ENCODE measurements around the gene KIF16B. TPM values are rescaled to one million over a fixed set of nuclear protein-coding genes. Genes with fewer than 3 reads are reported as not detected.

Gene KIF16B
- total RNA-seq, 1 donor from 2014 or later: 14.2 TPM

- TF ChIP-seq CTCF (conservative IDR thresholded peaks at IDR 0.05; ENCODE audit: low read depth, low read length): no peak
- DNase-seq (ENCODE audit: low read depth): no peak
- no peak overlapping the region for H3K4me3 ChIP-seq (ENCODE audit: low read depth, low read length)
These were observed 75.4 kb downstream of the KIF16B start for GRCh38 chr20:16497896-16498295.

- no peak for TF ChIP-seq CTCF (conservative IDR thresholded peaks at IDR 0.05; ENCODE audit: low read depth, low read length)
- no peak overlapping the region for H3K4me3 ChIP-seq (ENCODE audit: low read depth, low read length)
- no peak for DNase-seq (ENCODE audit: low read depth)
These were observed 79.8 kb downstream of the KIF16B start for GRCh38 chr20:16493486-16493885.

- DNase-seq (ENCODE audit: low read depth): no peak
- TF ChIP-seq CTCF (conservative IDR thresholded peaks at IDR 0.05; ENCODE audit: low read depth, low read length): no peak
- H3K4me3 ChIP-seq (ENCODE audit: low read depth, low read length): no peak overlapping the region
These were observed 81.8 kb downstream of the KIF16B start for GRCh38 chr20:16491294-16491905.

- no peak for DNase-seq (ENCODE audit: low read depth)
- H3K4me3 ChIP-seq (ENCODE audit: low read depth, low read length): no peak overlapping the region
- no peak for TF ChIP-seq CTCF (conservative IDR thresholded peaks at IDR 0.05; ENCODE audit: low read depth, low read length)
These were observed 82.6 kb downstream of the KIF16B start for GRCh38 chr20:16490696-16491095.

- TF ChIP-seq CTCF (conservative IDR thresholded peaks at IDR 0.05; ENCODE audit: low read depth, low read length): no peak
- no peak for DNase-seq (ENCODE audit: low read depth)
- H3K4me3 ChIP-seq (ENCODE audit: low read depth, low read length): no peak overlapping the region
These were observed 84.6 kb downstream of the KIF16B start for GRCh38 chr20:16488616-16489015.

- TF ChIP-seq CTCF (conservative IDR thresholded peaks at IDR 0.05; ENCODE audit: low read depth, low read length): no peak
- H3K4me3 ChIP-seq (ENCODE audit: low read depth, low read length): no peak overlapping the region
- DNase-seq (ENCODE audit: low read depth): no peak
These were observed 85.2 kb downstream of the KIF16B start for GRCh38 chr20:16488086-16488485.

- no peak overlapping the region for H3K4me3 ChIP-seq (ENCODE audit: low read depth, low read length)
- DNase-seq (ENCODE audit: low read depth): no peak
- TF ChIP-seq CTCF (conservative IDR thresholded peaks at IDR 0.05; ENCODE audit: low read depth, low read length): no peak
These were observed 86.7 kb downstream of the KIF16B start for GRCh38 chr20:16486532-16486931.

Data from epithelial cell of proximal tubule (primary cell).